Esophagus squamous epithelium (tissue), 4 donors: ENCODE results near the gene CLASP2.

ENCODE experiments used
- POLR2A ChIP-seq, 4 donors: fragments of 450-650 bp; IDR thresholded peaks; one replicate each; pipeline ENCODE4 v1.6.1; 2017; ENCODE audit warnings: antibody characterized with exemption in 4 of 4, mild to moderate bottlenecking in 4 of 4, moderate library complexity in 3 of 4
- TF ChIP-seq, protein P1 (sequence below), 6 experiments: fragments of 450-650 bp in 4 of 6; fragments of 200-600 bp in 2 of 6; sonication (generic) in 2 of 6; IDR thresholded peaks; one replicate each; pipeline ENCODE4 v1.5.1; 2016 to 2019; ENCODE audit warnings: antibody characterized with exemption in 6 of 6, mild to moderate bottlenecking in 4 of 6, moderate library complexity in 4 of 6

DNA sequence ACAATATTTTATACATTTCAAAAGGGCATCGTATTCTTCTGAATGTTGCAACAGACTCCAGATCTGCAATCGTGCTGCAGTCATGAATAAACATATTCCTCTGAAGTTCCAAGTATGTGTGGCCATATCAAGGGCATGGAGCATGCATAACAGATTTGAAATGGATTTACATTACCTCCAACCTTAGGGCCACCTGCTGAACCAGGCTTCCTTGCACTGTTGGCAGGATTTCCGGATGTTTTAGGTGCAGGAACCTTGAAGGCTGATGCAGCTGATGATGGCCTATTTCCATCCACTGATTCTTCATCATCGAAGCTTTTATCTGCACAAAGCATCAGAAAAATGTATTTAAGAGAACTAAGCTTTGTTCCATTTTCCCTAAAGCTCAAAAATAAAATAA, 73.5 kb downstream of the CLASP2 start:
- TF ChIP-seq, protein P1, sequence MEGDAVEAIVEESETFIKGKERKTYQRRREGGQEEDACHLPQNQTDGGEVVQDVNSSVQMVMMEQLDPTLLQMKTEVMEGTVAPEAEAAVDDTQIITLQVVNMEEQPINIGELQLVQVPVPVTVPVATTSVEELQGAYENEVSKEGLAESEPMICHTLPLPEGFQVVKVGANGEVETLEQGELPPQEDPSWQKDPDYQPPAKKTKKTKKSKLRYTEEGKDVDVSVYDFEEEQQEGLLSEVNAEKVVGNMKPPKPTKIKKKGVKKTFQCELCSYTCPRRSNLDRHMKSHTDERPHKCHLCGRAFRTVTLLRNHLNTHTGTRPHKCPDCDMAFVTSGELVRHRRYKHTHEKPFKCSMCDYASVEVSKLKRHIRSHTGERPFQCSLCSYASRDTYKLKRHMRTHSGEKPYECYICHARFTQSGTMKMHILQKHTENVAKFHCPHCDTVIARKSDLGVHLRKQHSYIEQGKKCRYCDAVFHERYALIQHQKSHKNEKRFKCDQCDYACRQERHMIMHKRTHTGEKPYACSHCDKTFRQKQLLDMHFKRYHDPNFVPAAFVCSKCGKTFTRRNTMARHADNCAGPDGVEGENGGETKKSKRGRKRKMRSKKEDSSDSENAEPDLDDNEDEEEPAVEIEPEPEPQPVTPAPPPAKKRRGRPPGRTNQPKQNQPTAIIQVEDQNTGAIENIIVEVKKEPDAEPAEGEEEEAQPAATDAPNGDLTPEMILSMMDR (IDR thresholded peaks at IDR 0.05), result no peak
- TF ChIP-seq POLR2A (IDR thresholded peaks at IDR 0.05), result no peak
